Naive B cell (primary cell): ENCODE data around the gene DNAH3. TPM values are rescaled to one million over a fixed set of nuclear protein-coding genes. Genes with fewer than 3 reads are reported as not detected.
"Not testable (repeated sequence)": the region's sequence is repeated elsewhere in the genome, so short reads cannot be mapped to it uniquely, and the experiment has no call there.

ENCODE experiments used
- ATAC-seq, 2 donors: fragments of 150-1000 bp; cut with Tn5 transposase; 2 replicates each; pipeline ENCODE4 v1.10.0; 2021; ENCODE audit warnings: low read depth in 2 of 2, mild to moderate bottlenecking in 2 of 2, moderate library complexity in 2 of 2
- DNase-seq: peaks from one replicate; pipeline ENCODE4 v3.0.0; 2022
- H3K27ac Mint-ChIP-seq, 6 donors: one replicate each; pipeline ENCODE4 v1.8.0; 2020 to 2022; ENCODE audit warnings: mild to moderate bottlenecking in 6 of 6, mixed read lengths in 6 of 6, moderate library complexity in 5 of 6, inconsistent platforms in 2 of 6
- H3K27me3 Mint-ChIP-seq, 3 donors: one replicate each; pipeline ENCODE4 v1.8.0; 2021 to 2022; ENCODE audit warnings: mixed read lengths in 3 of 3, mild to moderate bottlenecking in 1 of 3
- H3K36me3 Mint-ChIP-seq, 2 donors: one replicate each; pipeline ENCODE4 v1.8.0; 2020 to 2022; ENCODE audit warnings: mixed read lengths in 2 of 2, inconsistent platforms in 1 of 2, mild to moderate bottlenecking in 1 of 2
- H3K4me1 Mint-ChIP-seq, 3 donors: one replicate each; pipeline ENCODE4 v1.8.0; 2020 to 2022; ENCODE audit warnings: mixed read lengths in 3 of 3, inconsistent platforms in 1 of 3, mild to moderate bottlenecking in 1 of 3, moderate library complexity in 1 of 3
- H3K4me3 Mint-ChIP-seq, 8 donors: one replicate each; pipeline ENCODE4 v1.8.0; 2020 to 2022; ENCODE audit warnings: mild to moderate bottlenecking in 8 of 8, mixed read lengths in 8 of 8, moderate library complexity in 8 of 8, inconsistent platforms in 2 of 8
- H3K9me3 Mint-ChIP-seq, 7 donors: one replicate each; pipeline ENCODE4 v1.8.0; 2020 to 2022; ENCODE audit warnings: mixed read lengths in 7 of 7, mild to moderate bottlenecking in 5 of 7, inconsistent platforms in 2 of 7, moderate library complexity in 1 of 7
- polyA plus RNA-seq, 6 donors: library from polyadenylated mRNA; unstranded; fragments of 300-500 nt; fragmentation: Illumina TruSeq; gene quantifications; one replicate each; pipeline ENCODE4 v1.2.3, GENCODE V29; 2021; ENCODE audit warnings: low read depth in 6 of 6

DNAH3 gene
- polyA plus RNA-seq, 6 donors from 2014 or later = not detected

DNA sequence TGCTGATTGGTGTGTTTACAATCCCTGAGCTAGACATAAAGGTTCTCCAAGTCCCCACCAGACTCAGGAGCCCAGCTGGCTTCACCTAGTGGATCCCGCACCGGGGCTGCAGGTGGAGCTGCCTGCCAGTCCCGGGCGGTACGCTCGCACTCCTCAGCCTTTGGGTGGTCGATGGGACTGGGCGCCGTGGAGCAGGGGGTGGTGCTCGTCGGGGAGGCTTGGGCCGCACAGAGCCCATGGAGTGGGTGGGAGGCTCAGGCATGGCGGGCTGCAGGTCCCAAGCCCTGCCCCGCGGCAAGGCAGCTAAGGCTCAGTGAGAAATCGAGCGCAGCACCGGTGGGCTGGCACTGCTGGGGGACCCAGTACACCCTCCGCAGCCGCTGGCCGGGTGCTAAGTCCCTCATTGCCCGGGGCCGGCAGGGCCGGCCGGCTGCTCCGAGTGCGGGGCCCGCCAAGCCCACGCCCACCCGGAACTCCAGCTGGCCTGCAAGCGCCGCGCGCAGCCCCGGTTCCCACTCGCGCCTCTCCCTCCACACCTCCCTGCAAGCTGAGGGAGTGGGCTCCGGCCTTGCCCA lies 161.1 kb downstream of the DNAH3 start:
- H3K27me3 Mint-ChIP-seq, H3K4me1 Mint-ChIP-seq, H3K27ac Mint-ChIP-seq, H3K36me3 Mint-ChIP-seq, H3K9me3 Mint-ChIP-seq, H3K4me3 Mint-ChIP-seq, DNase-seq, ATAC-seq: not testable (repeated sequence)

DNA sequence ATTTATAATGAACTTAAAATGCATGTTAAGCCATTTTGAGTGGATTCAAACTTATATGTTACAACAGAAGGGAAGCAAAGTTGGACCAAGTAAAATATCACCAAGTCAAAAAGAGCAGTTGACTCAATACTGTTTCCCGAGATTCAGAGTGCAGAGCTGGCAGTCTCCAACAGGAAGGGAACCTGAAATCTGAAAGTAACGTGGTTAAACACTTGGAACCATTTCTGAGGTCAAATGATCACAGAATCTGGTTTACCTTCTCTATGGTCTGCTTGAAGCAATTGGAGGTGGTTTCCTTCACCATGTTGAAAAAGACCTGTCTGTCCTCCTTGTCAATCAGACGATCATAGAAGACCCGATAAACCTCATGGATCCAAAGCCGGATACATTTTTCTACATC lies 163.6 kb downstream of the DNAH3 start:
- DNase-seq (no peak), ATAC-seq (no peak)
- Mint-ChIP-seq H3K27ac (no peak overlapping the region), H3K36me3 (peaks cover 0 to 5% of the 10 kb centered on the region in 2 donors), H3K27me3 (peaks cover 0 to 11% (median 0%) of the 10 kb centered on the region in 3 donors), H3K4me1 (peaks cover 0 to 4% (median 0%) of the 10 kb centered on the region in 3 donors), H3K9me3 (peaks cover 0 to 4% (median 0%) of the 10 kb centered on the region in 7 donors), H3K4me3 (no peak overlapping the region)

DNA sequence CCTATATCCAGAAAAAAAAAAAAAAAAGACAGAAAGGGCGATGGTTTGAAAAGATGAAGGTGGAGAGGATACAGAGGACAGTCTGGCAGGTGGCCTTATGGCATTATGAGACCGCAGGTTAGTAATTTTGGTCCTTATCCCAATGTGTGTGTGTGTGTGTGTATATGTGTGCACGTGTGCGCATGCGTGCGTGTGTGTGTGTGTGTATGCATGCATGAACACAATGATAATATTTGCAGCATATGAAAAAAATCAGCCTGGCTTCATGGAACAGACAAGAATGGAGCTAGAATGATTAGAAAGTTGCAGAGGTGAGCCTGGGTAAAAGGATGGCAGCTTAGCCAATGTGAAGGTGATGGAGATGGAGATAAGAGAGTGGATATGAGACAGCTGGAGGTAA lies 166.6 kb downstream of the DNAH3 start:
- H3K27ac Mint-ChIP-seq = peak overlapping the region in 1 of 6 donors; percentile 83
- no peak for DNase-seq

DNA sequence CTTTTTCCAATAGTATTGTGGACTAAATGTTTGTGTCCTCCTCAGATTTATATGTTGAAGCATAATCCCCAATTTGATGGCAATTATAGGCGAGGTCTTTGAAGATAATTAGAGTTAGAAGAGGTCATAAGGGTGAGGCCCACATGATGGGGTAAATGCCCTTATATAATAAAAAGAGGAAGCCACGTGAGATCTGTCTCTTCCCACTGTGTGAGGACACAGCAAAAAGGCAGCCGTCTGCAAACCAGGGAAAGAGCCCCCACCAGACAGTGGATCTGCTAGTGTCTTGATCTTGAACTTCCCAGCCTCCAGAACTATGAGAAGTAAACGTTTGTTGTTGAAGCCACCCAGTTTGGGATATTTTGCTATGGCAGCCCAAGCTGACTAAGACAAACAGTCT lies 174.1 kb downstream of the DNAH3 start:
- H3K4me1 Mint-ChIP-seq = no peaks in the 10 kb centered on the region
- H3K36me3 Mint-ChIP-seq = no peaks in the 10 kb centered on the region
- no peak overlapping the region for H3K4me3 Mint-ChIP-seq
- H3K27me3 Mint-ChIP-seq = peaks cover 5 to 11% (median 10%) of the 10 kb centered on the region in 3 donors
- no peaks in the 10 kb centered on the region for H3K9me3 Mint-ChIP-seq
- no peak overlapping the region for H3K27ac Mint-ChIP-seq
- ATAC-seq = no peak
- DNase-seq = no peak

More for the DNA sequence above, 166.6 kb downstream of the DNAH3 start:
- no peak for ATAC-seq
- H3K9me3 Mint-ChIP-seq = peaks cover 0 to 4% (median 0%) of the 10 kb centered on the region in 7 donors
- H3K4me1 Mint-ChIP-seq = peaks cover 0 to 4% (median 0%) of the 10 kb centered on the region in 3 donors
- peaks cover 0 to 12% (median 5%) of the 10 kb centered on the region in 3 donors for H3K27me3 Mint-ChIP-seq
- H3K36me3 Mint-ChIP-seq = no peaks in the 10 kb centered on the region
- no peak overlapping the region for H3K4me3 Mint-ChIP-seq

DNA sequence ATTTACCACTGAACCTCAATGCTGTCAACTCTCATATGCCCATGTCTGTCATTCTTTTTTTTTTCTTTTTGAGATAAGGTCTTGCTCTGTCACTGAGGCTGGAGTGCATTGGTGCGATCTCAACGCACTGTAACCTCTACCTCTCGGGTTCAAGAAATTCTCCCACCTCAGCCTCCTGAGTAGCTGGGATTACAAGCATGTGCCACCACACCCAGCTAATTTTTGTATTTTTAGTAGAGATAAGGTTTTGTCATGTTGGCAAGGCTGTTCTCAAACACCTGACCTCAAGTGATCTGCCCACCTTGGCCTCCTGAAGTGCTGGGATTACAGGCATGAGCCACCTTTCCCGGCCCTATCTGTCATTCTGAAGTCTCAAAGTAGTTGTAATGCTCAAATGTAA lies 177.4 kb downstream of the DNAH3 start:
- H3K27ac Mint-ChIP-seq, H3K4me3 Mint-ChIP-seq, H3K9me3 Mint-ChIP-seq, DNase-seq, H3K4me1 Mint-ChIP-seq, ATAC-seq, H3K36me3 Mint-ChIP-seq: not testable (repeated sequence)
- peaks cover 10 to 14% (median 13%) of the 10 kb centered on the region in 3 donors for H3K27me3 Mint-ChIP-seq

DNA sequence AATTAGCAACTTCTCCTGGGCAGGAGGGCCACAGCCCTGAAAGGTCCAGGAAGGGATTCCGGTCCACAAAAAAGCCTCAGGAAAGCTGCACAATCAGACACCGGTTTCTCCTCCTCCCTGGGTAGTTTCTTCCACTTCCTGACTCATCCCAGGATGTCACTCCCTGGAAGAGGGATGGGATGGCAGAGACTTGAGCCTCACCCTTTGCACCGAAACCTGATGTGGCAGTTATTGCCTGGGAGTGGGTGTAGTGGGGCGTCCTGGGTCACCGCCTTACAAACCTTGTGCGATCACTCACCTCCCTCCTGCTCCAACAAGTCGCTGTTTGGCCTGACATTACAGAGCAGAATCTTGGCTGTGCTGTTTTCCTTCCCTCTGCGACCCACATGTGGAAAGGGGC lies 179.2 kb downstream of the DNAH3 start:
- Mint-ChIP-seq H3K27me3 (peaks cover 9 to 13% (median 10%) of the 10 kb centered on the region in 3 donors), H3K9me3 (no peaks in the 10 kb centered on the region), H3K4me1 (no peaks in the 10 kb centered on the region), H3K4me3 (no peak overlapping the region), H3K27ac (no peak overlapping the region), H3K36me3 (no peaks in the 10 kb centered on the region)
- DNase-seq (no peak), ATAC-seq (no peak)

DNA sequence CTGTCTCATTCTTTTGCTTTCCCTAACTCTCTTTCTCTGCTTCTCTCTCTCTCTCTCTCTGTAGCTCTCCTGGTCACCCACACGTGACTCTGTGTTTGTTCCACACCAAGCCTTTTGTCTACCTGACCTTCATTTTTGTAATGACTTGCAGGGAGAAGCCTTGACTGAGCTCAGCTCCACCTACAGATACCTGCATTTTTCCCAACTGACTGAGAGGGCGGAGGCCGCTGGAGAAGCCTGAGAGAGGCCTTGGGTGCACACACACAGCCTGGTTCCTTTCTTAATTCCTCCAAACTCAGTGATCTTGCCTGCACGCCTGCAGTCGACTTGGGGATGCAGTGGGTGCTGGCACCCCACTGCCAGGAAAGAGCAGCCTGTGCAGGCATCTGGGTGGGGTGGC lies 181.3 kb downstream of the DNAH3 start:
- Mint-ChIP-seq H3K4me3 (peak overlapping the region in 1 of 8 donors; percentile 57), H3K4me1 (no peaks in the 10 kb centered on the region), H3K27me3 (peaks cover 4 to 13% (median 10%) of the 10 kb centered on the region in 3 donors), H3K27ac (peak overlapping the region in 1 of 6 donors; percentile 48), H3K9me3 (no peaks in the 10 kb centered on the region), H3K36me3 (no peaks in the 10 kb centered on the region)
- DNase-seq (no peak), ATAC-seq (no peak)

DNA sequence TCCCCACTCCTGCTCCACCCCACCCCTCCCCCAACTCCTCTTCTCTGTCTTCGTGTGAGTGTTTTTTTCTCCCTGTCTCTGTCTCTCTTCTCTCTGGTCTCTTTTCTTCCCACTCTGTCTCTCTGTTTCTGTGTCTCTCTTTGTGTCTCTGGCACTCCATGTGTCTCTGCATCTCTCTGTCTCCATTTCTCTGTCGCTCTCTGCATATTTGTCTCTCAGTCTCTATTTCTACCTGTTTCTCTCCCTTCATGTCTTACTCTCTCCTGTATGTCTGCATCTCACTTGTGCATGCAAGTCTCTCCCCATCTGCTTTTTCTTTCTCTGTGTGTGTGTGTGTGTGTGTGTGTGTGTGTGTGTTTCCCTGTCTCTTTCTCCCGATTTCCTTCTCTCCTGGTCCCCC lies 181.9 kb downstream of the DNAH3 start:
- ATAC-seq (no peak), DNase-seq (no peak)
- Mint-ChIP-seq H3K4me3 (no peak overlapping the region), H3K27ac (peak overlapping the region in 1 of 6 donors; percentile 43), H3K9me3 (peaks cover 0 to under 1% (median 0%) of the 10 kb centered on the region in 7 donors), H3K4me1 (no peaks in the 10 kb centered on the region), H3K27me3 (peaks cover 4 to 13% (median 8%) of the 10 kb centered on the region in 3 donors), H3K36me3 (no peaks in the 10 kb centered on the region)

DNA sequence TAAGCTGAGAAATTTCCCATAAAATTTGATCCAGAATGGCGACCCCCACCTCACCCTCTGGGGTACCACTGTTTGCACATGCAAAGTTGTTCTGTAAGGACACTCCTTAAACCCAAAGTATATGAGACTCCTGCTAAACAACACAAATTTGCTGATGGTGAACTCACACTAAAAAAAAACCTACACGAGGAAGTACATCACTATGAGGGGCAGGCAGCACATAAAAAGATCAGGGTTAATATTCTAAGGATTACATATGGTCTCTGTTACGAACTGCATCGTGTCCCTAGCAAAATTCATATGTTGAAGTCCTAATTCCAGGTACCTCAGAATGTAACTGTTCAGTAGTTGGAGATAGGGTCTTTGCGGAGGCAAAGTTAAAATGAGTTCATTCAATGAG lies 189.7 kb downstream of the DNAH3 start:
- Mint-ChIP-seq H3K9me3 (peaks cover 0 to 3% (median 0%) of the 10 kb centered on the region in 7 donors), H3K36me3 (no peaks in the 10 kb centered on the region), H3K4me1 (no peaks in the 10 kb centered on the region), H3K27me3 (peaks cover 0 to 6% (median 4%) of the 10 kb centered on the region in 3 donors), H3K27ac (peak overlapping the region in 1 of 6 donors; percentile 18), H3K4me3 (no peak overlapping the region)
- ATAC-seq = no peak
- no peak for DNase-seq

DNA sequence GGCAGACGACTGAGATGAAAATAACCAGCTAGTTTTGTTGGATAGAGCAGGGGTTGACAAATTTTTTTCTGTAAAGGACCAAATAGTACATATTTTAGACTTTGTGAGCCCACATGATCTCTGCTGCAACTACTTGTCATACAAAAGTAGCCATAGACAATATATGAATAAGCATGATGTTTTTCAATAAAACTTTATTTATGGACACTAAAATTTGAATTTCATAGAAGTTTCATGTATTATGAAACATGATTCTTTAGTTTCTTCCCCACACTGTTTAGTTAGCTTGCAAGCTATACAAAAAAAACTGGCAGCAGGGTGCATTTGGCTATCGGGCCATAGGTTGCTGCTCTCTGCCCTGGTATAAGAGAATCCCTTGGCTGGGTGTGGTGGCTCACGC lies 193.5 kb downstream of the DNAH3 start:
- Mint-ChIP-seq H3K4me3 (no peak overlapping the region), H3K27ac (no peak overlapping the region), H3K4me1 (peaks cover 0 to 3% (median 0%) of the 10 kb centered on the region in 3 donors), H3K36me3 (no peaks in the 10 kb centered on the region), H3K27me3 (peaks cover 0 to 4% (median 0%) of the 10 kb centered on the region in 3 donors), H3K9me3 (no peaks in the 10 kb centered on the region)
- no peak for ATAC-seq
- no peak for DNase-seq

DNA sequence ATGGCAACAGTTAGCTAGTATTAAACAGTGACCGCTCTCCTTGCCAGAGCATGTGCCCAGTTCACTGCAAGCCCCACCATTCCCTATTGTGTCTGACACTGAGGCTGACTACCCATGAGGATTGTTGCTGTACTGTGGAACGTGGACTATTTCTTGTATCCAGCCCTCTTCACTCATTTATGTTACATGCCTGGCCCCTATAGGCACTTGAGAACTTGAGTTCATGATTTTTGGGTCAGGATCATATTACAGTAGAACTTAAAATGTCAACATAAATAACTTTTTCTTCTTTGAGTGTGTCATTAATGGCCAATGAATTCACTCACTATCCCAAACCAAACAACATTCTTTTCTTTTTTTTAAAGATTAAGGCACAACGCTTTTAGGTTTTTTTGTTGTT lies 194.3 kb downstream of the DNAH3 start:
- ATAC-seq (no peak), DNase-seq (no peak)
- peaks cover 0 to 3% (median 0%) of the 10 kb centered on the region in 3 donors for H3K4me1 Mint-ChIP-seq
- no peak overlapping the region for H3K4me3 Mint-ChIP-seq
- no peaks in the 10 kb centered on the region for H3K9me3 Mint-ChIP-seq
- peaks cover 0 to 4% (median 2%) of the 10 kb centered on the region in 3 donors for H3K27me3 Mint-ChIP-seq
- no peaks in the 10 kb centered on the region for H3K36me3 Mint-ChIP-seq
- H3K27ac Mint-ChIP-seq = no peak overlapping the region

DNA sequence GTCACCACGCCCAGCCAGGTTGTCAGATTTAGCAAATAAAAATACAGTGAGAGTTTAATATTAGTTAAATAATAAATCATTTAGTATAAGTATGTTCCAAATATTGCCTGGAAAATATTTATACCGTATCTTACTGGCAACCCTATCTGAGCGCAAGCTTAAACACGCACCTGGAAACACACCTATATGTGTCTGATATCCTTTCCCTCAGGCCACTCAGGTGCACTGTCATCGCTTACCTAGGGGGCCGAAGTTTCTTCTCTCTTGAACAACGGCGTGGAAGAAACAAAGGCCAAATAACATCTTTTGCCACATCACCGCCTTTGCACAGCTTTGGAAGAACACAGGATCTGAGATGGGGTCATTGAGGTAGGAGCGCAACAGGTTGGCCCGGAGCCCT lies 196.1 kb downstream of the DNAH3 start:
- no peak for DNase-seq
- H3K36me3 Mint-ChIP-seq = no peaks in the 10 kb centered on the region
- no peak overlapping the region for H3K4me3 Mint-ChIP-seq
- peak overlapping the region in 1 of 6 donors; percentile 37 for H3K27ac Mint-ChIP-seq
- H3K27me3 Mint-ChIP-seq = peaks cover 0 to 7% (median 4%) of the 10 kb centered on the region in 3 donors
- H3K4me1 Mint-ChIP-seq = peaks cover 0 to 3% (median 0%) of the 10 kb centered on the region in 3 donors
- H3K9me3 Mint-ChIP-seq = no peaks in the 10 kb centered on the region
- no peak for ATAC-seq

DNA sequence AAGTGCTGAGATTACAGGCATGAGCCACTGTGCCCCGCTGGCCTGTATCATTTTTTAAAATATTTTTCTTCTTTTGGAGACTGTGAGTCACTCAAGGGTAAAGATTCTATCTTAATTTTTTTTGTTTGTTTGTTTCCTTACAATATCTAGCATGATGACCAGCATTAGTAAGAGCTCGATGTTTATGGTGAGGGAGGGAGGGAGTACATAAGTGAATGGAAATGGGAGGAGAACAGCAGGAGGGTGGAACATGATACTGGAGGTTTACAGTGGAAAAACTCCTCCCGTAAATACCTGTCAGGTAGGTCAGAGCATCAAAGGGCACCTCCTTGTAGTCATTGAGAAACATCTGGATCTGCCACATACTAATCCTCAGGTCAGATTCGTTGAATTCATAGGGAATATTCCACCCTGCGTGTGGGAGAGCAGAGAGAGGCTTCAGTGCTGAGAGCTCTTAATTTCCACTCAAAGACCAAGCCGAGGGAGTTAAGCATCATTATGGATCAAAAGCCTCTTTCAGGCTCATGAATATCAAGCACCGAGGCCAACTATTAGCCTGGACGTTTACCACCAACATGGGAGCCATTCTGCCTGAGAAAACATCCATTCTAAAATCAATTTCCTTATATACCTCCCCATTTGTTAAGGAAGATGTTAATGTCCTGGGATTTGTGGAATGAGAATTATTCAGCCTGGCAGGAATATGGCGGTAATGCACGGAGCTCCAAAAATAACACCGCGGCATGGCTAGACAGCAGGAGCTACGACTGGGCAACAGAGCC lies 198.3 kb downstream of the DNAH3 start:
- H3K4me3 Mint-ChIP-seq = no peak overlapping the region

DNA sequence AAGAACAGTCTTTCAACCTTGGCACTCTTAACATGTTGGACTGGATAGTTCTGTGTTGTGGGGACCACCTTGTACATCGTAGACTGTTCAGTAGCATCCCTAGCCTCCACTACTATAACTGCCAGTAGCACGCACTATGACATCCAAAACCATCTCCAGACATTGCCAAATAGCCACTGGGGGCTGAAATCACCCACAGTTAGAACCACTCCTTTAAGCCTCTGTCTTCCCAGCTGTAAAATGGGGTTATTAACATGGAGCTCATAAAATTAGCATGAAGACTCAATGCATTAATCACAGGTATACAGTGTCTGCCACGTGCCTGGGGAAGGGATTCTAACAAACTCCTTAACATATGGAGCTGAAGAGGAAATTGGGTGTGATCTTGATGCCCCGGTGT lies 200.4 kb downstream of the DNAH3 start:
- H3K27ac Mint-ChIP-seq = no peak overlapping the region
- H3K4me3 Mint-ChIP-seq = no peak overlapping the region
- DNase-seq (no peak), ATAC-seq (no peak)
- peaks cover 0 to 11% (median 0%) of the 10 kb centered on the region in 3 donors for H3K27me3 Mint-ChIP-seq
- no peaks in the 10 kb centered on the region for H3K36me3 Mint-ChIP-seq
- H3K9me3 Mint-ChIP-seq = no peaks in the 10 kb centered on the region
- peaks cover 0 to 3% (median 0%) of the 10 kb centered on the region in 3 donors for H3K4me1 Mint-ChIP-seq

More for the DNA sequence above, 198.3 kb downstream of the DNAH3 start:
- peaks cover 0 to 3% (median 0%) of the 10 kb centered on the region in 3 donors for H3K4me1 Mint-ChIP-seq
- no peak overlapping the region for H3K27ac Mint-ChIP-seq
- H3K9me3 Mint-ChIP-seq = no peaks in the 10 kb centered on the region
- DNase-seq (no peak), ATAC-seq (no peak)
- no peaks in the 10 kb centered on the region for H3K36me3 Mint-ChIP-seq
- H3K27me3 Mint-ChIP-seq = peaks cover 0 to 11% (median 0%) of the 10 kb centered on the region in 3 donors
